Natural killer cell (primary cell): ENCODE measurements around the gene IL1RAPL1. TPM values are rescaled to one million over a fixed set of nuclear protein-coding genes. Genes with fewer than 3 reads are reported as not detected.

Experiments
- ATAC-seq, 3 donors: fragments of 150-1000 bp in 2 of 3; fragments of 200-7000 bp in 1 of 3; cut with Tn5 transposase; 1 replicate in 1 of 3; 2 replicates in 2 of 3; pipeline ENCODE4 v1.10.0; 2021; ENCODE audit warnings: mild to moderate bottlenecking in 2 of 3, moderate library complexity in 2 of 3
- DNase-seq, 2 donors: peaks; one replicate each; pipeline versions ENCODE4 v3.0.0 to v3.0.0-alpha.2; 2013 to 2021; ENCODE audit warnings: mixed read lengths in 1 of 2
- H3K27ac ChIP-seq: one replicate; pipeline ENCODE4 v1.5.1; 2013; ENCODE audit warnings: mild to moderate bottlenecking, low read length
- H3K27me3 ChIP-seq: one replicate; pipeline ENCODE4 v1.6.1; 2013; ENCODE audit warnings: low read length; ENCODE audit not compliant: control insufficient read depth, insufficient read depth
- H3K36me3 ChIP-seq: one replicate; pipeline ENCODE4 v1.6.1; 2013; ENCODE audit warnings: low read length; ENCODE audit not compliant: control insufficient read depth, insufficient read depth
- H3K4me1 ChIP-seq: one replicate; pipeline ENCODE4 v1.6.1; 2013; ENCODE audit warnings: low read length; ENCODE audit not compliant: control insufficient read depth, insufficient read depth
- H3K4me3 ChIP-seq: one replicate; pipeline ENCODE4 v1.5.1; 2013; ENCODE audit warnings: low read length
- H3K9me3 ChIP-seq: one replicate; pipeline ENCODE4 v1.6.1; 2013; ENCODE audit warnings: low read length; ENCODE audit not compliant: control insufficient read depth, insufficient read depth
- H3K27ac Mint-ChIP-seq, 2 donors: one replicate each; pipeline ENCODE4 v1.8.0; 2022; ENCODE audit warnings: mild to moderate bottlenecking in 2 of 2, mixed read lengths in 2 of 2, moderate library complexity in 1 of 2
- H3K27me3 Mint-ChIP-seq, 2 donors: one replicate each; pipeline ENCODE4 v1.8.0; 2022; ENCODE audit warnings: low read depth in 2 of 2, mixed read lengths in 2 of 2
- H3K36me3 Mint-ChIP-seq: one replicate; pipeline ENCODE4 v1.8.0; 2022; ENCODE audit warnings: mixed read lengths
- H3K4me1 Mint-ChIP-seq, 2 donors: one replicate each; pipeline ENCODE4 v1.8.0; 2022; ENCODE audit warnings: mixed read lengths in 2 of 2
- H3K4me3 Mint-ChIP-seq: one replicate; pipeline ENCODE4 v1.8.0; 2022; ENCODE audit warnings: mild to moderate bottlenecking, moderate library complexity, mixed read lengths
- H3K9me3 Mint-ChIP-seq, 2 donors: one replicate each; pipeline ENCODE4 v1.8.0; 2022; ENCODE audit warnings: mixed read lengths in 2 of 2
- CTCF ChIP-seq: fragments of 200-600 bp; IDR thresholded peaks from one replicate; pipeline ENCODE4 v1.8.0; 2022; ENCODE audit warnings: antibody characterized with exemption
- WGBS: methylation state at CpG from one replicate; pipeline ENCODE4 v1.1.7; 2013; ENCODE audit warnings: missing lambda C conversion rate; ENCODE audit not compliant: insufficient coverage; 5-methylcytosine and 5-hydroxymethylcytosine counted together
- intact Hi-C: fragments of 100-400 bp; cut with micrococcal nuclease; formaldehyde crosslinking; loops from one replicate; pipeline ENCODE4 v1.14.2; 2022
- total RNA-seq, 4 donors: library from RNA; stranded (reverse); fragments of 120-200 nt in 1 of 4; gene quantifications; one replicate each; pipeline versions ENCODE4 v1.2.3 to v1.2.4, GENCODE V29; 2013 to 2022

Gene IL1RAPL1
- total RNA-seq, 3 donors from 2014 or later (not counting 1 experiment from before 2014, with no cell fraction given), result not detected

DNA sequence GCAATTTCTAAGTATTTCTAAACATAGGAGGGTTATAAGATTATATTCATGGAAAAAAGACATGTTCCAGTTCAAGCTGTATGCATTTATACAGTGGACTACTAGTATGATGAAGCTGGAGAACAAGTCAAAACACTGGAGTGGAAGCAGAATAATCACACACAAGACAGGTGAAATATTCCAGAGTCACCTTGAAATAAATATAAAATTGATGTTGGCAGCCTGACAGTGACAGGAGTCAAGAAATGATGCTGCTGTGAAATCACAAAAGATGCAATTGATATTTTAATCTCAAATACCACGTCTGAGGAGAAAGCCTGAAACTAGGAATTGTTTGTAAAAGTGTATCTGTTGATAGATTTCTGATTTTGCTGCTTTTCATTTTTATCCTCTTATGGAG is 667.3 kb downstream of the IL1RAPL1 start:
- Mint-ChIP-seq H3K36me3 (no peaks in the 10 kb centered on the region), H3K27ac (no peak overlapping the region), H3K4me3 (no peak overlapping the region), H3K9me3 (peaks cover 5 to 10% of the 10 kb centered on the region in 2 donors), H3K27me3 (no peaks in the 10 kb centered on the region), H3K4me1 (no peaks in the 10 kb centered on the region)
- WGBS, result no CpG with 5 or more reads among the region's 1 CpG
- H3K4me1 ChIP-seq, result no peaks in the 10 kb centered on the region
- no peaks in the 10 kb centered on the region for H3K27me3 ChIP-seq
- H3K36me3 ChIP-seq, result no peaks in the 10 kb centered on the region
- intact Hi-C loops, result no loop called here
- ATAC-seq (no peak), DNase-seq (no peak)
- H3K4me3 ChIP-seq, result no peak overlapping the region
- no peaks in the 10 kb centered on the region for H3K9me3 ChIP-seq
- H3K27ac ChIP-seq, result no peak overlapping the region
- TF ChIP-seq CTCF, result no peak

- Histone ChIP-seq H3K4me1 (no peaks in the 10 kb centered on the region), H3K36me3 (no peaks in the 10 kb centered on the region), H3K27ac (no peak overlapping the region), H3K4me3 (no peak overlapping the region), H3K9me3 (no peaks in the 10 kb centered on the region), H3K27me3 (no peaks in the 10 kb centered on the region)
- H3K4me3 Mint-ChIP-seq, result no peak overlapping the region
- H3K36me3 Mint-ChIP-seq, result no peaks in the 10 kb centered on the region
- intact Hi-C loops, result no loop called here
- H3K9me3 Mint-ChIP-seq, result peaks cover 6 to 9% of the 10 kb centered on the region in 2 donors
- 80% methylated on average over 1 of the region's 3 CpGs for WGBS
- H3K4me1 Mint-ChIP-seq, result no peaks in the 10 kb centered on the region
- H3K27me3 Mint-ChIP-seq, result no peaks in the 10 kb centered on the region
- no peak for TF ChIP-seq CTCF
- no peak for ATAC-seq
- no peak overlapping the region for H3K27ac Mint-ChIP-seq
- no peak for DNase-seq
Observed at GRCh38 chrX:29257521-29257920, 670.3 kb downstream of the IL1RAPL1 start.

- intact Hi-C loops, result no loop called here
- Histone ChIP-seq H3K4me3 (no peak overlapping the region), H3K27me3 (no peaks in the 10 kb centered on the region), H3K27ac (no peak overlapping the region), H3K36me3 (no peaks in the 10 kb centered on the region), H3K4me1 (no peaks in the 10 kb centered on the region), H3K9me3 (peaks cover 4% of the 10 kb centered on the region)
- no peak for TF ChIP-seq CTCF
- H3K27me3 Mint-ChIP-seq, result no peaks in the 10 kb centered on the region
- peaks cover 5 to 6% of the 10 kb centered on the region in 2 donors for H3K9me3 Mint-ChIP-seq
- H3K36me3 Mint-ChIP-seq, result no peaks in the 10 kb centered on the region
- no peak overlapping the region for H3K4me3 Mint-ChIP-seq
- no peaks in the 10 kb centered on the region for H3K4me1 Mint-ChIP-seq
- ATAC-seq (no peak), DNase-seq (no peak)
- H3K27ac Mint-ChIP-seq, result no peak overlapping the region
Observed at GRCh38 chrX:29269390-29269789, 682.1 kb downstream of the IL1RAPL1 start.

GRCh38 chrX:29274517-29274916 is 687.3 kb downstream of the IL1RAPL1 start:
- H3K27me3 Mint-ChIP-seq, result no peaks in the 10 kb centered on the region
- Histone ChIP-seq H3K27ac (no peak overlapping the region), H3K4me3 (no peak overlapping the region), H3K4me1 (no peaks in the 10 kb centered on the region), H3K36me3 (no peaks in the 10 kb centered on the region), H3K27me3 (no peaks in the 10 kb centered on the region), H3K9me3 (peaks cover 4% of the 10 kb centered on the region)
- 63% methylated on average over 2 of the region's 3 CpGs for WGBS
- no peak overlapping the region for H3K4me3 Mint-ChIP-seq
- TF ChIP-seq CTCF, result no peak
- ATAC-seq (no peak), DNase-seq (no peak)
- H3K9me3 Mint-ChIP-seq, result peaks cover 3 to 9% of the 10 kb centered on the region in 2 donors
- H3K4me1 Mint-ChIP-seq, result no peaks in the 10 kb centered on the region
- no peaks in the 10 kb centered on the region for H3K36me3 Mint-ChIP-seq
- intact Hi-C loops, result no loop called here
- no peak overlapping the region for H3K27ac Mint-ChIP-seq
